Neuronal stem cell (in vitro differentiated cells): ENCODE results near the gene PTPN14.

Source experiments
- DNase-seq: peaks from one replicate; pipeline ENCODE4 v3.0.0-alpha.2; 2013; ENCODE audit warnings: low spot score
- H2AFZ ChIP-seq: one replicate; pipeline ENCODE4 v1.6.1; 2013; ENCODE audit warnings: mild to moderate bottlenecking, low read length, inconsistent platforms
- H2AK5ac ChIP-seq: 2 replicates; pipeline ENCODE4 v1.6.1; 2013; ENCODE audit warnings: low read depth, mild to moderate bottlenecking, inconsistent platforms, low read length, moderate library complexity, mixed read lengths
- H2BK120ac ChIP-seq: 2 replicates; pipeline ENCODE4 v1.6.1; 2013; ENCODE audit warnings: low read depth, mild to moderate bottlenecking, inconsistent platforms, low read length, moderate library complexity, mixed read lengths
- H2BK12ac ChIP-seq: one replicate; pipeline ENCODE4 v1.6.1; 2013; ENCODE audit warnings: low read length, inconsistent platforms
- H2BK15ac ChIP-seq: 2 replicates; pipeline ENCODE4 v1.6.1; 2013; ENCODE audit warnings: mild to moderate bottlenecking, low read length, inconsistent platforms, mixed read lengths
- H2BK5ac ChIP-seq: one replicate; pipeline ENCODE4 v1.6.1; 2013; ENCODE audit warnings: inconsistent platforms, mild to moderate bottlenecking, low read length, moderate library complexity
- H3K14ac ChIP-seq: one replicate; pipeline ENCODE4 v1.6.1; 2013; ENCODE audit warnings: low read length, inconsistent platforms
- H3K18ac ChIP-seq: 2 replicates; pipeline ENCODE4 v1.6.1; 2013; ENCODE audit warnings: low read length, inconsistent platforms
- H3K23ac ChIP-seq: 2 replicates; pipeline ENCODE4 v1.6.1; 2013; ENCODE audit warnings: low read depth, mild to moderate bottlenecking, mixed read lengths, low read length, inconsistent platforms; ENCODE audit not compliant: poor library complexity
- H3K27ac ChIP-seq: replicated peaks from 3 replicates; pipeline ENCODE4 v1.5.1; 2013; ENCODE audit warnings: low read length, inconsistent platforms
- H3K27me3 ChIP-seq, 3 experiments: 2 replicates each; pipeline ENCODE4 v1.6.1; 2013; ENCODE audit warnings: low read length in 3 of 3, mild to moderate bottlenecking in 2 of 3, inconsistent platforms in 1 of 3, low read depth in 1 of 3, mixed read lengths in 1 of 3, moderate library complexity in 1 of 3; ENCODE audit not compliant: control insufficient read depth in 3 of 3, insufficient read depth in 3 of 3
- H3K36me3 ChIP-seq, 2 donors: replicated peaks in 1 of 2; 2 replicates each; pipeline ENCODE4 v1.6.1; 2013; ENCODE audit warnings: low read length in 2 of 2; ENCODE audit not compliant: control insufficient read depth in 2 of 2, insufficient read depth in 2 of 2
- H3K4ac ChIP-seq: 2 replicates; pipeline ENCODE4 v1.6.1; 2013; ENCODE audit warnings: inconsistent platforms, mild to moderate bottlenecking, low read length, moderate library complexity
- H3K4me1 ChIP-seq, 2 donors: 1 replicate in 1 of 2; 2 replicates in 1 of 2; pipeline ENCODE4 v1.6.1; 2013; ENCODE audit warnings: low read length in 2 of 2, low read depth in 1 of 2; ENCODE audit not compliant: control insufficient read depth in 2 of 2, insufficient read depth in 1 of 2
- H3K4me2 ChIP-seq: one replicate; pipeline ENCODE4 v1.6.1; 2013; ENCODE audit warnings: mild to moderate bottlenecking, low read length, inconsistent platforms; ENCODE audit not compliant: insufficient read depth, poor library complexity, severe bottlenecking
- H3K4me3 ChIP-seq, 2 donors: 2 replicates each; pipeline ENCODE4 v1.5.1; 2013; ENCODE audit warnings: low read length in 2 of 2, mild to moderate bottlenecking in 2 of 2, inconsistent platforms in 1 of 2, moderate library complexity in 1 of 2
- H3K79me1 ChIP-seq: one replicate; pipeline ENCODE4 v1.6.1; 2013; ENCODE audit warnings: low read depth, mild to moderate bottlenecking, inconsistent platforms, low read length, moderate library complexity
- H3K9ac ChIP-seq: one replicate; pipeline ENCODE4 v1.6.1; 2013; ENCODE audit warnings: mild to moderate bottlenecking, low read depth, low read length, inconsistent platforms; ENCODE audit not compliant: poor library complexity
- H3K9me3 ChIP-seq, 2 donors: replicated peaks in 1 of 2; 2 replicates each; pipeline versions ENCODE3 to v1.6.1; 2013; ENCODE audit warnings: low read length in 2 of 2, mild to moderate bottlenecking in 2 of 2, inconsistent platforms in 1 of 2, low read depth in 1 of 2, mixed read lengths in 1 of 2, moderate library complexity in 1 of 2; ENCODE audit not compliant: control insufficient read depth in 2 of 2, insufficient read depth in 1 of 2
- H4K8ac ChIP-seq: one replicate; pipeline ENCODE4 v1.6.1; 2013; ENCODE audit warnings: low read depth, mild to moderate bottlenecking, inconsistent platforms, low read length, moderate library complexity
- H4K91ac ChIP-seq: one replicate; pipeline ENCODE4 v1.6.1; 2013; ENCODE audit warnings: low read length, low read depth, mild to moderate bottlenecking, inconsistent platforms; ENCODE audit not compliant: poor library complexity
- WGBS, 2 donors: extraction: QIAGEN DNeasy Blood & Tissue Kit; methylation state at CpG; one replicate each; pipeline ENCODE4 v1.1.7; 2013; ENCODE audit warnings: missing lambda C conversion rate in 2 of 2, mixed read lengths in 1 of 2; ENCODE audit not compliant: insufficient read length in 2 of 2, insufficient replicate concordance in 1 of 2; ENCODE audit errors: extremely low coverage in 2 of 2; 5-methylcytosine and 5-hydroxymethylcytosine counted together

Gene PTPN14

DNA sequence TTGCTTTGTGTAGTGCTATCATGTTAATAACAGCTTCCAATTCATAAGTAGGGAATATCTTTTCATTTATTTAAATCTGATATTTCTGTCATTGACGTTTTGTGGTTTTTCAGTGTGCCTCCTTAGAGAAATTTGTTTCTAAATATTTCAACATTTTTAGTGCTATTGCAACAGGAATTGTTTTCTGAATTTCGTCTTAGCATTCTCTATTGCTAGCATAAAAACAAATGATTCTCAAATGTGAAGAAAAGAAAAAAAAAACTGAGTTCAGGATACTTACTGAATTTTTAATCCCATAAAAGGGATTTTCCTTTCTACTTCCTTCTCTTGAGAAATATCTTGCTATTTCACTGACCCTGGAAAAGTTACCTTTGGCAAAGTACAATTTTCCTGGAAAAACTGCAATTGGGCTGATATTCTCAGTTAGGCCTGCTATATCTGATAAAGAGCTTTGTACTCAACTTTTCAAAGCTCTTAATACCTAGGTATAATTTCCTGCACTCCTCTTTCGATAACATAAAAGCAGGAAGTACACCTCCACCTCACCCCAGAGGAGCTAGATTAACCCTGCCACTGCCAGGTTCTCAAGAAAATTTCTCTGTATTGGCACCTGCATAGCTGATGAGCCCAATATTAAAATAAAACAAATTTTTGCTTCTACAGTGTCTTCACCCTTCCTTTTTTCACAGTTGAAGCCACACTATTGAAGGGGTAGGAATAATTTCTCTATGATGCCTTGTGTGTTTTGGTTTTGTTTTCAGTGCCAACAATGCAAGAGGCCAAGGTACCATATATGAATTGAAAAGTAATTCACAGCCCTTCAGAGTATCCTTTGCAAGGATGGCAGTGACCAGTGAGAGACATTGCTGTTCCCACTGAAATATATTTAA is 35.6 kb downstream of the PTPN14 start:
- no peak overlapping the region for H4K8ac ChIP-seq
- H2BK12ac ChIP-seq: no peak overlapping the region
- peaks cover 7 to 15% of the 10 kb centered on the region in 2 donors for H3K4me1 ChIP-seq
- no peak overlapping the region for H3K18ac ChIP-seq
- no peaks in the 10 kb centered on the region for H3K36me3 ChIP-seq
- no peak overlapping the region for H3K14ac ChIP-seq
- no peak overlapping the region for H2BK5ac ChIP-seq
- H3K27me3 ChIP-seq: no peaks in the 10 kb centered on the region
- no peak overlapping the region for H3K4ac ChIP-seq
- DNase-seq: no peak
- H2BK15ac ChIP-seq: no peak overlapping the region
- H2AFZ ChIP-seq: no peak overlapping the region
- H3K4me3 ChIP-seq: no peak overlapping the region
- H3K9ac ChIP-seq: no peak overlapping the region
- no peak overlapping the region for H3K23ac ChIP-seq
- no peak overlapping the region for H3K4me2 ChIP-seq
- H2BK120ac ChIP-seq: no peak overlapping the region
- H3K9me3 ChIP-seq: peaks cover 0 to 12% of the 10 kb centered on the region in 2 donors
- H4K91ac ChIP-seq: no peak overlapping the region
- no peaks in the 10 kb centered on the region for H3K79me1 ChIP-seq
- H3K27ac ChIP-seq: no peak overlapping the region
- no CpG with 5 or more reads among the region's 3 CpGs for WGBS, 2 donors
- no peak overlapping the region for H2AK5ac ChIP-seq

DNA sequence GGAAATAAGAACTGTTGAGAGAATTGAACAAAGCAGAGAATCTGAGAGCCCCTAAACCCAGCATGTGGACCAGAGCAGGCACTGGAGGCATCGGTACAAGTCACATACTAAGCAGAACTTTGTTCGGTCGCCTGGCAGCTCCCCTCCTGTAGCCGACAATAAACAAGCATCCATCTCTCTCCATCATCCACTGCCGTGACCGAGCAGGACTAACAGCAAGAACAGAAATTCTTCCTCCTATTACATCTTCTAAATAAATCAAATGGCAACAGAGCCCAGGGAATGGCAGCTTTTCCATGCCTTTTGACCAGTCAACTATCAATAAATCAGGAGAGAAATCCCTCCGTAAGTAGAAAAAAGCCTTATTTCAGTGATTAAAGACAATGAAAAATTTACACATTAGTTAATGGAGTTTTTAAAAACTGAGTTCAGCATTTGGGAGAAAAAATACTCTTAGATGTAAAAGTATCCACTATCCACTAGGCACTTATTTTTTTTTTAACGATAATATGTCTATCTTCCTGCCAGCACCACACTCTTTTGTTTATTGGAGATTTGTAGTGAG is 36.5 kb downstream of the PTPN14 start:
- Histone ChIP-seq H3K4me3 (no peak overlapping the region), H2AFZ (peak overlapping the region; percentile 48), H4K8ac (no peak overlapping the region), H3K4me1 (peaks cover 7 to 12% of the 10 kb centered on the region in 2 donors), H3K4ac (no peak overlapping the region), H2BK12ac (no peak overlapping the region), H3K27ac (peak overlapping the region; percentile 11), H3K14ac (no peak overlapping the region), H3K36me3 (no peaks in the 10 kb centered on the region), H2AK5ac (no peak overlapping the region), H2BK15ac (no peak overlapping the region), H3K23ac (no peak overlapping the region), H3K27me3 (no peaks in the 10 kb centered on the region), H3K4me2 (no peak overlapping the region), H3K18ac (no peak overlapping the region), H2BK120ac (no peak overlapping the region), H3K9me3 (peaks cover 4 to 21% of the 10 kb centered on the region in 2 donors), H2BK5ac (no peak overlapping the region), H3K79me1 (no peaks in the 10 kb centered on the region), H4K91ac (no peak overlapping the region), H3K9ac (no peak overlapping the region)
- WGBS, 2 donors: no CpG with 5 or more reads among the region's 8 CpGs
- peak; percentile 11 for DNase-seq

DNA sequence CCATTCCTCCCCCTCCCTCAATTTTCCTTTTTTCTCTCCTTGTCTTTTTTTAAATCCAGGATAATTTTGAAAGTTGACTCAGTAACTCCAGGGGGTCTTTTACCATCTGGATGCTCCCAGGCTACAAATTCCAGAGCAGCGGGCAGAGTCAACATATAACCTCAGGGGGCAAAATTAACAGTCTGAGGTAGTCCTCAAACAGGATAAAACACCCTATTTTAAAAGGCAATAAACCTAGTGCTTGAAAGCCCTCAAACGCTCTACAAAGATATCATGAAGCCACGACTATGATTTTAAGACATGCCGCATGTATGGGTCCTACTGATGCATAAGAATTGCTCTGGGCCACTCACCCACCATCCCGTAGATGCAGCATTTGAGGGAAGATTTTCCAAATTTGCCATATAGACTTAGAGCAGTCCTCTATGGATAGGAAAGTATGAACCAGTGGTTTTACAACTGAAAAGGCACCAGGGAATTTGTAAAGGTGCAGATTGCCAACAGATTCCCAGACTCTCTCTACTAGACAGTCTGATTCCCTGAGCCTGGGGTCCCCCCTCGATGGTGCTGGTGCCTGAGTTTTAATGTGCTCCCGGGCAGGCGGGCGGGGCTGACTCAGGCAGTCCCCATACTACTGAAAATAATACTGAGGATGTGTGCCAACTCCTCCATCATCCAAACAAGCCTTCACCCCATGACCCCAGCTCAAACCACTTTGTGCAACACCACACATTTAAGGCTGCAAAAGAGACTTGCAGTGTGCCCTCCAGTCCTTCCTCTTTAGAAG is 37.2 kb downstream of the PTPN14 start:
- no peak overlapping the region for H3K23ac ChIP-seq
- H3K4me3 ChIP-seq: no peak overlapping the region
- H2AFZ ChIP-seq: peak overlapping the region; percentile 48
- H3K14ac ChIP-seq: no peak overlapping the region
- H4K8ac ChIP-seq: no peak overlapping the region
- DNase-seq: no peak
- no peak overlapping the region for H2BK120ac ChIP-seq
- H3K27me3 ChIP-seq: no peaks in the 10 kb centered on the region
- no peak overlapping the region for H4K91ac ChIP-seq
- no peak overlapping the region for H2BK15ac ChIP-seq
- H3K27ac ChIP-seq: peak overlapping the region; percentile 11
- no peak overlapping the region for H3K9ac ChIP-seq
- H3K9me3 ChIP-seq: peaks cover 4 to 23% of the 10 kb centered on the region in 2 donors
- no peak overlapping the region for H3K4me2 ChIP-seq
- no CpG with 5 or more reads among the region's 9 CpGs for WGBS, 2 donors
- H3K4me1 ChIP-seq: peaks cover 7 to 12% of the 10 kb centered on the region in 2 donors
- H2BK5ac ChIP-seq: no peak overlapping the region
- H3K36me3 ChIP-seq: no peaks in the 10 kb centered on the region
- no peak overlapping the region for H3K18ac ChIP-seq
- no peak overlapping the region for H2AK5ac ChIP-seq
- no peaks in the 10 kb centered on the region for H3K79me1 ChIP-seq
- no peak overlapping the region for H3K4ac ChIP-seq
- no peak overlapping the region for H2BK12ac ChIP-seq

DNA sequence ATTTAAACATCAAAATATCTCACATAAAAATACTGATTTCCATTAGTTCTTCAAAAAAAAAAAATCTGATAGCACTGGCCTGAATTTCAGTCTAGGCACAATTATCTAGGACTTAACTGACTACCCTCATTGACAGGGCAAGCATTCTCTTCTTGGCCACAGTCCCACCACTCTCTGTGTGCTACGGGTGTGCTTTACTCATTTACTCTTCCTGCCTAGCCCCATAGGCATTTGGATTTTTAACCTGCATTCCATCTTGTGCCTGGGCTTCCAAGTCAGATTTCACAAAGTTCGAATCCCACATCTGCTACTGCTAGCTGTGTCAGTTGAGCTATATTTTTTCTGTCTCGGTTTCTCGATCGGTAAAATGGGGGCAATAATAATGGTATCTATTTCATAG is 38.0 kb downstream of the PTPN14 start:
- H3K4ac ChIP-seq: no peak overlapping the region
- H3K23ac ChIP-seq: no peak overlapping the region
- no peak overlapping the region for H3K9ac ChIP-seq
- no peaks in the 10 kb centered on the region for H3K27me3 ChIP-seq
- no peak overlapping the region for H2BK5ac ChIP-seq
- no peak overlapping the region for H2AFZ ChIP-seq
- no peak overlapping the region for H4K8ac ChIP-seq
- H2AK5ac ChIP-seq: no peak overlapping the region
- H3K4me2 ChIP-seq: no peak overlapping the region
- H2BK120ac ChIP-seq: no peak overlapping the region
- H3K18ac ChIP-seq: no peak overlapping the region
- no peak overlapping the region for H3K14ac ChIP-seq
- H3K27ac ChIP-seq: no peak overlapping the region
- H2BK15ac ChIP-seq: no peak overlapping the region
- H3K9me3 ChIP-seq: peaks cover 4 to 29% of the 10 kb centered on the region in 2 donors
- WGBS, 2 donors: no CpG with 5 or more reads among the region's 5 CpGs
- H3K79me1 ChIP-seq: no peaks in the 10 kb centered on the region
- no peak overlapping the region for H3K4me3 ChIP-seq
- H3K36me3 ChIP-seq: no peaks in the 10 kb centered on the region
- H3K4me1 ChIP-seq: peaks cover 7 to 12% of the 10 kb centered on the region in 2 donors
- no peak overlapping the region for H2BK12ac ChIP-seq
- no peak overlapping the region for H4K91ac ChIP-seq
- no peak for DNase-seq
